ENCODE data around the gene LFNG. TPM values are rescaled to one million over a fixed set of nuclear protein-coding genes. Genes with fewer than 3 reads are reported as not detected.

Gene LFNG
- total RNA-seq, 1 donor = 21.0 TPM

DNA sequence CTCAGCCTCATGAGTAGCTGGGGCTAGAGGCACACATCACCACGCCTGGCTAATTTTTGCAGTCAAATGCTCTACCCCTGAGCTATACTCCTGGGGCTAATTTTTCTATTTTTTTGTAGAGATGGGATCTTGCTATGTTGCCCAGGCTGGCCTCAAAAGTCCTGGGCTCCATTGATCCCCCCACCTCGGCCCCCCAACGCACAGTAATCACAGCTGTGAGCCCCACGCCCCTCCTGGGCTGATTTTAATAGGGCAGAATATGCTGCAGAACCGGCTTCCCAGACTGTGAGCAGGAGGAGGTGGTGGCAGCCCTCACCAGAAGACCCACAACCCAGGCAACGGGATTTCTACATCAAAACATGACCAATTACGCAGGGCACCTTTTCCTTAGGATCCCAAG is 20.6 kb downstream of the LFNG start:
- Histone ChIP-seq H3K4me2 (ENCODE audit: insufficient read depth, low read length) (no peak overlapping the region), H4K20me1 (ENCODE audit: insufficient read depth, low read length) (no peaks in the 10 kb centered on the region), H3K4me1 (ENCODE audit: insufficient read depth, low read length) (no peaks in the 10 kb centered on the region), H3K4me3 (ENCODE audit: insufficient read depth, low read length) (no peak overlapping the region), H3K27me3 (ENCODE audit: insufficient read depth, low read length) (no peaks in the 10 kb centered on the region), H3K36me3 (ENCODE audit: insufficient read depth, low read length) (peaks cover 23% of the 10 kb centered on the region), H2AFZ (ENCODE audit: low read length) (no peak overlapping the region), H3K79me2 (ENCODE audit: insufficient read depth, low read length) (no peaks in the 10 kb centered on the region), H3K27ac (ENCODE audit: low read depth, low read length) (no peak overlapping the region), H3K9me3 (ENCODE audit: low read depth, low read length) (no peaks in the 10 kb centered on the region)
- TF ChIP-seq, protein P1, sequence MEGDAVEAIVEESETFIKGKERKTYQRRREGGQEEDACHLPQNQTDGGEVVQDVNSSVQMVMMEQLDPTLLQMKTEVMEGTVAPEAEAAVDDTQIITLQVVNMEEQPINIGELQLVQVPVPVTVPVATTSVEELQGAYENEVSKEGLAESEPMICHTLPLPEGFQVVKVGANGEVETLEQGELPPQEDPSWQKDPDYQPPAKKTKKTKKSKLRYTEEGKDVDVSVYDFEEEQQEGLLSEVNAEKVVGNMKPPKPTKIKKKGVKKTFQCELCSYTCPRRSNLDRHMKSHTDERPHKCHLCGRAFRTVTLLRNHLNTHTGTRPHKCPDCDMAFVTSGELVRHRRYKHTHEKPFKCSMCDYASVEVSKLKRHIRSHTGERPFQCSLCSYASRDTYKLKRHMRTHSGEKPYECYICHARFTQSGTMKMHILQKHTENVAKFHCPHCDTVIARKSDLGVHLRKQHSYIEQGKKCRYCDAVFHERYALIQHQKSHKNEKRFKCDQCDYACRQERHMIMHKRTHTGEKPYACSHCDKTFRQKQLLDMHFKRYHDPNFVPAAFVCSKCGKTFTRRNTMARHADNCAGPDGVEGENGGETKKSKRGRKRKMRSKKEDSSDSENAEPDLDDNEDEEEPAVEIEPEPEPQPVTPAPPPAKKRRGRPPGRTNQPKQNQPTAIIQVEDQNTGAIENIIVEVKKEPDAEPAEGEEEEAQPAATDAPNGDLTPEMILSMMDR (IDR thresholded peaks at IDR 0.05; ENCODE audit: extremely low read depth, low read depth, low read length) = no peak
- DNase-seq (ENCODE audit: insufficient read length, low spot score, missing footprints) = peak; percentile 60

DNA sequence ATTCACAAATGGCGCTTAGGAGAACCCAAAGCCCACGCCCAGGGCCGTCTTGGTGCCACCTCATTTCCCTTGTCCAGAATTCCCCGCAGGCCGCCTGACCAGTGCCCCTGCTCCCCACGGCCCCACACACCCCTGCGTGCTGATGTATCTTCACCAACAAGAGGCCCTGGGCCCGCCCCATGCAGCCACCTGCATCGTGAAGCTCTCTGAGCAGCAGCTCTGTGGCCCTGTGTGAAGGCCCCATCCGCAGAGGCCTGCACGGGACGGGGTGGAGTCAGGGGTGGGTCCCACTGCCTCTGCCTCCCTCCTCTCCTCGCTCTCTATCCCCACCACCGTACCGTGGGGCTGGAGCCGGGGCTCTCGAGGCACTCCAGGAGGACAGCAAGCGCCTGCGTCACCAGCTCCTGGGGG is 21.1 kb downstream of the LFNG start:
- peak; percentile 57 for DNase-seq (ENCODE audit: insufficient read length, low spot score, missing footprints)
- Histone ChIP-seq H3K9me3 (ENCODE audit: low read depth, low read length) (no peaks in the 10 kb centered on the region), H2AFZ (ENCODE audit: low read length) (no peak overlapping the region), H3K4me2 (ENCODE audit: insufficient read depth, low read length) (no peak overlapping the region), H3K36me3 (ENCODE audit: insufficient read depth, low read length) (peaks cover 23% of the 10 kb centered on the region), H4K20me1 (ENCODE audit: insufficient read depth, low read length) (no peaks in the 10 kb centered on the region), H3K4me3 (ENCODE audit: insufficient read depth, low read length) (no peak overlapping the region), H3K4me1 (ENCODE audit: insufficient read depth, low read length) (no peaks in the 10 kb centered on the region), H3K79me2 (ENCODE audit: insufficient read depth, low read length) (no peaks in the 10 kb centered on the region), H3K27ac (ENCODE audit: low read depth, low read length) (no peak overlapping the region), H3K27me3 (ENCODE audit: insufficient read depth, low read length) (no peaks in the 10 kb centered on the region)
- TF ChIP-seq, protein P1 (IDR thresholded peaks at IDR 0.05; ENCODE audit: extremely low read depth, low read depth, low read length) = no peak

DNA sequence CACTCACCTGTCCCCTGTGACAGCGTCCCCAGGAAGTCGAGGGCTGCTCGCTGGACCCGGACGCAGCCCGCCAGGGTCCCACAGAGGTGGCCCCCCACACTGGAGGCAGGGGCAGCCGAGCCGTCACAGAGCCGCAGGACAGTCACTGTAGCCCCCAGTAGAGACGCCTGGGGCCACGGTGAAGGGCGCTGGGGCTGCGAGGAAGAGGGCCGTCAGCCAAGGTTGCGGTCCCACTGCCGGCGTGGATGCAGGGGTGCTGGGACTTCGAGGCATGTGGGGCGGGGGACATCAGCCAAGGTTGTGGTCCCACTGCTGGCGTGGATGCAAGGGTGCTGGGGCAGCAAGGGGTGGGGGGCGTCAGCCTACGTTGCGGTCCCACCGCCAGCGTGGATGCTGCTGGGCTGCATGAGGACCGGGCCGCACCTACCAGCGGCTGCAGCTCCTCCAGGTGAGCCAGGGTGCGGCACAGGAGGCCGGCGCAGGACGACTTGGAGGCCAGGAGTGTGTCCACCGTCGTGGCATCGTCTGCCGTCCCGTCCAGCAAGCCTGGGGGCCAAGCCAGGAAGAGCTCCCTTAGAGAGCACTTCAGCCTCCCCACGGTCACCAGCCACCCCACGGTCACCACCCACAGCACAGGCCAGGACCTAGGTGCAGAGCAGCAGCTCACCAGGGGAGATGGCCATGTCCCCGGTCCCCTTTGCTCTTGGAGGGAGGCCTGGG is 21.9 kb downstream of the LFNG start:
- TF ChIP-seq, protein P1 (IDR thresholded peaks at IDR 0.05; ENCODE audit: extremely low read depth, low read depth, low read length) = no peak
- Histone ChIP-seq H3K4me3 (ENCODE audit: insufficient read depth, low read length) (no peak overlapping the region), H3K4me2 (ENCODE audit: insufficient read depth, low read length) (no peak overlapping the region), H3K36me3 (ENCODE audit: insufficient read depth, low read length) (peaks cover 23% of the 10 kb centered on the region), H3K79me2 (ENCODE audit: insufficient read depth, low read length) (no peaks in the 10 kb centered on the region), H2AFZ (ENCODE audit: low read length) (no peak overlapping the region), H3K9me3 (ENCODE audit: low read depth, low read length) (no peaks in the 10 kb centered on the region), H4K20me1 (ENCODE audit: insufficient read depth, low read length) (no peaks in the 10 kb centered on the region), H3K27ac (ENCODE audit: low read depth, low read length) (no peak overlapping the region), H3K4me1 (ENCODE audit: insufficient read depth, low read length) (no peaks in the 10 kb centered on the region), H3K27me3 (ENCODE audit: insufficient read depth, low read length) (no peaks in the 10 kb centered on the region)
- peak; percentile 76 for DNase-seq (ENCODE audit: insufficient read length, low spot score, missing footprints)

DNA sequence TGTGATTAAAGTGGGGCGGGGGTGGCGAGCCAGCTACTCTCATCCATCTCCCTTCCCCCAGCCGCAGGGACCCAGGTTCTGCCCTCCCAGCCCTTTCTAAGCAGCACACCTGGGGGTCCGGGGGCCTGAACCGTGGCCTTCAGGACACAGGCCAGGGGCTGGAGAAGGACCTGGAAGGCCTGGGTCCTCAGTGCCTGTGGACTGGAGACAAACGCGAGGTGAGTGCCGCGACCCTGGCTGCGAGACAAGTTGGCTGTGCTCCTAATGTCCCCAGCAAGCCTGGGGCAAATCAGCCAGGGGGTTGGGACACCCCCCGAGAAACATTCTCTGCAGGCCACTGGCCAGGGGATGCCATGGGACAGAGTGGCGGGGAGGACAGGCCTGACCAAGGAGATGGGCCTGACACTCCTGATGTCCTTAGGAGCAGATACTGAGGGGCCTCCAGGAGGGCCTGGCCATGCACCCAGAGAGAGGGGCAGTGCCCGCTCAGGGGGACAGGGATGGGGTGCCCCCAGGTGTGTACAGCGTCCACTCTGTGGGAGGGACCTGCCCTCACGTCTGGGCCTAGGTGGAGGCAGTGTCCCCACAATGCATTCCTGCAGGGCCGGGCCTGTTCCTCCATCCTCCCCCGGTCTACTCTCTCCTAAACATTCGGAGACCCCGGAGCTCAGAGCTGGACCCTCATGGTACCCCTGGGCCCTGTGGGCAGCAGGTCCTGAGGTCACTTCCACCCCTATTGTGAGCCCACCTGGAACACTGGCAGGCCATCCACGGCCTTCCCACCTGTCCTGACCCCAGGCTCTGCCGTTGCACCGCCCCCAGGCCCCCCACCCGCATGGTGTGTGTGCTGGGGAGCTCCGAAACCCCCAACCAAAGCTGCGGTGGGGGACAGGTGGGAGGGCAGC is 22.7 kb downstream of the LFNG start:
- Histone ChIP-seq H3K79me2 (ENCODE audit: insufficient read depth, low read length) (no peaks in the 10 kb centered on the region), H3K4me1 (ENCODE audit: insufficient read depth, low read length) (no peaks in the 10 kb centered on the region), H3K36me3 (ENCODE audit: insufficient read depth, low read length) (peaks cover 28% of the 10 kb centered on the region), H3K27ac (ENCODE audit: low read depth, low read length) (no peak overlapping the region), H2AFZ (ENCODE audit: low read length) (no peak overlapping the region), H4K20me1 (ENCODE audit: insufficient read depth, low read length) (no peaks in the 10 kb centered on the region), H3K9me3 (ENCODE audit: low read depth, low read length) (no peaks in the 10 kb centered on the region), H3K27me3 (ENCODE audit: insufficient read depth, low read length) (no peaks in the 10 kb centered on the region), H3K4me3 (ENCODE audit: insufficient read depth, low read length) (no peak overlapping the region), H3K4me2 (ENCODE audit: insufficient read depth, low read length) (no peak overlapping the region)
- TF ChIP-seq, protein P1 (IDR thresholded peaks at IDR 0.05; ENCODE audit: extremely low read depth, low read depth, low read length) = no peak
- peak; percentile 76 for DNase-seq (ENCODE audit: insufficient read length, low spot score, missing footprints)

Data from osteoblast (primary cell).